Activated gamma-delta T cell (primary cell): Measurements from ENCODE around the gene RGS6.

Experiments used
- DNase-seq: peaks from one replicate; lab custom pipeline; 2025; lab: John Stamatoyannopoulos, UW

The RGS6 gene

DNA sequence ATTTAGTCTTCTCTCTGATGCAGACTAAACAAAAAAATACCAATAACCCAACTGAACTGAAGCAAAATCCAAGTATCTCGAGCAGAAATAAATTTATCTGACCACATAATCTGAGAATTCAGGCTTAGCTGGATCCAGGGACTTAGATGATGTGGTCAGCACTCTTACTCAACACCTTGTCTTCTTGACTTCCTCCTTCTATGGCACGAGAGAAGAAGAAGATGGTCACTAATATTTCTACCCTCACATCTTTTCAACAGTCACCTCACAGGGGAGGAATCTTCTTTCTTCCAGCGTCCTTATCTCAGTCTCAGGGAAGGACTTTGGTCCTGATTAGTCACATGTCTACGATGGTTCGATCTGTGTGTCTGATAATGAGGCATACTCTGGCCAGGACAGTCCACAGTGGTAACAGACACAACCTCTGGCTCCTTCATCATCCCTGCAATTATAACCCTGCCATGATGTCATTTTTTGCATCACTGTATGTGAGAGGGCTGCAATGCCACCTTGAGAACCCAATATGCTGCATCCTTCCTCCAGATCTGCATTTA lies 15.8 kb downstream of the RGS6 start:
- no peak for DNase-seq

DNA sequence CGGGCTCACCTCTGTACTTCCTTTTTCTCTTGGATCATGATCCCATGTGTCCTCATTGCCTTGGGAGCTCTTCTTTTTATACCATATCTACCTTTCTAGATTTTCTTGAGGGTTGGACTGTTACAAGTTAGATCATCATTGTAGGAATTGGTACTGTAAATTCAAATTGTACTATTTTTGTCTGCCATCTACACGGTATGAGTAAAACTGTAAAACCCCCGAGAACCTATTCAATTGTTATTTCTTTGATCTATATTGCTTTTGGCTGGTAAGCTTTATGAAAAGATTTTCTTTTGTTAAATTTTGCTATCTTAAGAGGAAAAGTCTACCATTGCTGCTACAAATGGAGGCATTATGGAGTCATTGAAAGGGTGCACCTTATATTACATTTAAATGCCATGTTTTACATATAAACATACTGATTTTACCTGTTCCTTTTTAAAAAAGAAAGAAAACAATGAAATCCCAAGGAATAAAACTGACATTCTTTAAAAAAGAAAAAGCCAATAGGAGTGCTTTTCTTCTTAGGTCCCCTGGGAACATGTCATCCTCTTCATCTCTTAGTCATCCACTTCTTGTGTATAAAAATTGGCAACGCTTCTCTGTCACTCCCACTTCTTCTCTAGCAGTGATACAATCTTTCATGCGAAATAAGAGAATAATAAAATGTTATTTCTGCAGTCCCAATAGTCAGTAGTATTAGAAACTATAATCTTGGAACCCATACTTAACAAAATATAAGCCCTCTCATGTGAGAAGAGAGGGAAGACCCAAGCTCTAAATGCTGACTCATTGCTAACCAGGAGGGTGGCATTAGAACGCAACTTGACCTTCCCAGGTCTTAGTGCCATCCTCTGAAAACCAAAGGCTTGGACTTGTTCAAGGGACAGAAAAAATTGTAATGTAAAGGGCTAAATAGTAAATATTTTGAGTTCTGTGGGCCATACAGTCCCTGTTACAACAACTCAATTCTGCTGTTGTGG lies 20.4 kb downstream of the RGS6 start:
- no peak for DNase-seq

DNA sequence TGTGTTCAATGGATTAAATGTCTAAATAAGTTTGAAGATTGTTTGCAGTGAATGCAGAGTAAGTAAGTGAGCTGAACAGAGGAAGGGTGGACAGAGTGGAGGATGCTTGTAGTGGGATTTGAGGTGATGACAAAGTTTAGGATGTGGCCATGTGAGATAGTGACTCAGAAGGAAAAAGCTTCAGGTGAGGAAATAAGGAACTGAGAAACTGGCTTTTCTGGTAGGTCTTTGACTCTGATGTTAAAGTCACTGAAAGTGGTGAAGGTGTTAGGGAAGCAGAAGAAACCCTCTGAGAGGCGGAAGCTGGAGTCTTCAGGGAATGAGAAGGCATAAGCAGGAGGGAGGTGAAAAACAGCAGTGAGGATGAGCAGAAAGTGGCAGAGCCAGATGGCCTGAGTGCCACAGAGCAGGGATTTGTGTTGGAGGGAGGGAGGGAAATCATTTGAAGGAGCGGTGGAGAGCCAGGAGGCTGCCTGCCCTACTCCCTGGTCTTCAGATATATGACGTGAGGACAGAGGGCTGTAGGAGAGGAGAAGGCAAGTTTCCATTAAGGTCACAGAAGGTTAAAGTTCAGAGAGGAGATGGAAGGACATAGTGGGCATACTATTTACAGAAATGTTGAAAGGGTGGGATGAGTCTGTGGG lies 24.8 kb downstream of the RGS6 start:
- DNase-seq, result no peak

DNA sequence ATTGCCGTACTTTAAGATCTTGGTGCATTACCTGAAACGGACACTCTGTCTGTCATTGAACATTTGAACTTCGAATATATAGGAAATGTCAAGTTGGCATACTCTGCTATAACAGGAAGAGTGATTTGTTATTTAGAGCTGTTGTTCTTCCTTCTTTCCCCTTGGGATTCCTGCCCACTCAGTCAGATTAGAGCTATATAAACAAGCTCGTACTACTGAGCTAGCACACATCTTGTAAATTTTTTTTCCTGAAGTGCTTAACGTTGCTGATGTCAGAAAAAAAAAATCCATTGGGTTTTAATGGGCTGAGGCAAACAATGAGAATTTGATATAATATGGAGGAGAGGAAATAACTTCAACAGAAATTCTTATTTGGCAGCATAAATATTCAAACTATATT lies 26.8 kb downstream of the RGS6 start:
- no peak for DNase-seq

DNA sequence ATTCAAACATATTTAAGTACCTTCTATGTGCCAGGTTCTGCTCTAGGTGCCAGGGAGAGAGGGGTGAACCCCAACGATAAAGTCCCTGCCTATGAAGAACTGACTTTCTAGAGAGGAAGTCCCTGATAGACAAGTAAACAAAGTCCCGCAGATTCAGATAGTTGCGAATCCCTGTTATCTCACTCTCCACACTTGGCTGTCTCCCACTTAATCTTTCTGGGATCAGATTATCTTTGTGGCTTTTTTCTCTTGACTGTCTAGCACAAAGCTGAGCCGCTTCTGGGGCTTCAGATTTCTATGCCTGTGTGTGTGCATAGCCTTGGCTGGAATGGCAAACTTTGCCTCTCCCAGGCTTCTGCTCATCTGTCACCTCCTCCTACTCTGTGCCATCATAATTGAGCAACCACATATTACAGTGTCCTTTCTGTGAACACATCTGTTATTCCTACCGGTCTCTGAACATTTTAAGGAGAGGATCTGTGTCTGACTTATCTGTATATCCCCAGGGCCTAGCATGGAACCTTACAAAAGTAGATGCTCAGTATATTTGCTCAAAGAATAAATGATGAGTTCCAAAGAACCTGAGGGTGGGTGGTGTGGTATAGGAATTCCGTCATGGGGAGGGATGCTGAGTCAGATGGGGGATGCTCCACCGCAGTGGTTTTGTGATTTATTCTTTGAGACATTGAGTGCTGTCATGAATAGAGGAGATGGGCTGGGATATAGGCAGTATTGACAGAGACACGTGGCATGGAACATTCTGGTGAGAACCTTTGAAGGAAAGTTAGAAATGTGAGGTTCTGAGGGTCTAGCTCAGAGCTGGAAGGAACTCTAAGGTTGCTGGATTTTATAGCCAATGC lies 28.5 kb downstream of the RGS6 start:
- no peak for DNase-seq

DNA sequence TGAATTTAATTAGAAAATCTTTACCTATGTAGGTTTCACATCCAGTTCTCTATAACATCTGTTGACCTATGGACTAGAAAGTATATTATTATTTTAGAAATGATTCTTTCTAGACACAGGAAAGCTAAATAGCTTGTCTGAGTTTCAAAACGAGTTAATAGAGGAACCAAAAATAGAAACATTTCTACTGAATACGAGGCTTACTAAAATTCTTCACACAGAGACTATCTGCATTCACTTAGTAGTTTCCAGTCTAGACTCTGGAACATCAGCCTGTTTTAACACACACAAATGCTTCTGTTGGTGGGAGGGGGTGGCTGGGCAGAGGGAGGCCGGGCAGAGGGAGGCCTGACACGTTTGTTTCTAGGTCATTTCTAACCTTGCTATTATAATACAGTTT lies 29.7 kb downstream of the RGS6 start:
- DNase-seq, result no peak

DNA sequence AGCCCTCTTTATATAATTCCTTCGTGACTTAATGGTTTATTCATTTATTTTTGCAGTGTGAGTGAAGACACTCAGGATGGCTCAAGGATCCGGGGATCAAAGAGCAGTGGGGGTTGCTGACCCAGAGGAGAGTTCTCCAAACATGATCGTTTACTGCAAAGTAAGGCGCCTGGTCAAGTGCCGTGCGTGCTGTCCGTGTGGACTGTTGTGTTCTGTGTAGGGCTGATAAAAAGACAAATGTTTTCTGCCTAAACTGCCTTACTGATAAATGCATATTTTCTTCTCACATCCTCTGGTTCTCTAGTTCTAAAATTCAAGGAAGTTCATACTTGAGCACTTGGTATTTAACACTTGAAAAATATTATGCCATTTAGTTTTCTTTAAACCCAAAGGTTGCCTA lies 32.5 kb downstream of the RGS6 start:
- DNase-seq, result no peak

DNA sequence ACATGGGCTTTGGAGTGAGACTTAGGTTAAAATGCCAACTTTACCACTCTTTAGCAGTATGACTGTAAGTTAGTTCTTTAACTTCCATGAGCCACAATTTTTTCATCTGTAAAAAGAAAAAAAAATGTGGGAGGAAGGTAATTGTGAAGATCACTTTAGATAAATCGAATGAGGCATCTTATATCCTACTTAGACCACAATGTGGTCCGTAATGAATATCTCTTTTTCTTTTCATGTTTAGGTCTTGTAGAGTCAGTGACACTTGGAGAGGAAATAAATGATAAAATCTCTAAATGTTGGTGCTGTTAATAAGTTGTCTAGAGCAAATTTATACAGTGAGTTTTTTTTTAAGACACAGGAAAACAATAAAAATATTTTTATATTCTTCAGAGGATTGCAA lies 34.3 kb downstream of the RGS6 start:
- DNase-seq, result no peak

DNA sequence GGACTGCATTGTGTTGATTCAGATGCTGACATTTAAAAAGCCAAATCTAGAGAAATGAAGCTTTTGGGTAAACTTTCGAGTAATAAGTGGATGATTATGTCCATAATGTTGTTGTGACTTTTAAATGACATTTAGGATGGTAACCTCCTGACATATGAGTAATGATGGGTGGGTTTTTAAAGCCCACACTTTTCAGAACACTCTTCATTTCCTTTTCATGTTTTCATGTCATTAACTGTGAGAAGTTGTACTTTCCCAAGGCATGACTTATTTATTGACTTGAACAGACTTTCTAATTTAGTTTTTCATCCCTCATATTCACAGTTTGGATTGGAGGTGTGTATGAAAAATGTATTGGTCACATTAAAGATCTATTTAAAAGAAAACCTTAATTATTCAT lies 35.5 kb downstream of the RGS6 start:
- DNase-seq, result no peak

DNA sequence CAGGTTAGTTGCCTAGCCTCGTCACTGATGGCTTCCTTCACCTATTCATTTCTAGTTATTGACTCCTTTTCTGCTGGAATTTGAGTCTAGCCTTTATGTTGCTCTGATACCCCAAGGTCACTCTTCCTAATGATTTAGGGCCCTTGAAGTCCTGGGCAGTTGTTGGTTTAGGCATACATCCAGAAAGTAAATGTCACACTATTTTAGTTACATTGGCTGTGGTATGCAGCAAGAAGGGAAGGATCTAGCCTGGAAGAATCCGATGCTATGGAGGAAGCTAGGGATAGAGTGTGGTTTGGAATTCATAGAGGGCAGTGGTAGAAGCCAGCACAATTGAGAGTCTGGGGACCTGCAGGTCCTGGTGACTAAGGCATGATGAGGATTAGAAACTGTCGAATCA lies 38.0 kb downstream of the RGS6 start:
- DNase-seq, result no peak

DNA sequence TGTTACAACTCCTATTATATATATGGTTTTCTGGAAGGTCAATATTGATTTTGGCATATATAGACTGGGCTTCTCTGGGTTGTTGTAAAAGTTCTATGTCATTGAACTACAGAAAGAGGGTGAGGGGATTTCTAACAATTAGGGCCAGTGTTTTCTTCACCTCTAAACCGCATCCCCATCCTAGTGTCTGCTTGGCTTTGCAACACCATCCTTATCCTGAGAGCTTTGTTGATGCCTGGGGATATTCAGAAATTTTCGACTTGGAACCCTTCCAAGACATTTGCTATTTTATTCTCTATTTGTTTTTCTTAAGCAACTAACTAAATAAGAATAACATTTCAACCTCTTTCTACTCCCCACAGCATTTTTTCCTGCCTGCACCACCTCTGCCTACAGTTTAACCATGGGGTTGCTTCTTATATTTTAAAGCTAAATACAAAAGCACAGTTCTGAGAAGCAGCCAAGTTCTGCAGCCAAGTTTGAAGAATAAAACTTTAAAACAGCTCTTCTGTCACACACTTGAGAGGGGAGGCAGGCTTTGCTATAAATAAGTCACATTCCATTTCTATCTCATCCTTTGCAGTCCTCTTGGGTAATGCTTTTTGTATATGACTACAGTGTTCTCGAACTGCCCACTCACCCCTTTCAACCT lies 53.4 kb downstream of the RGS6 start:
- DNase-seq, result no peak

DNA sequence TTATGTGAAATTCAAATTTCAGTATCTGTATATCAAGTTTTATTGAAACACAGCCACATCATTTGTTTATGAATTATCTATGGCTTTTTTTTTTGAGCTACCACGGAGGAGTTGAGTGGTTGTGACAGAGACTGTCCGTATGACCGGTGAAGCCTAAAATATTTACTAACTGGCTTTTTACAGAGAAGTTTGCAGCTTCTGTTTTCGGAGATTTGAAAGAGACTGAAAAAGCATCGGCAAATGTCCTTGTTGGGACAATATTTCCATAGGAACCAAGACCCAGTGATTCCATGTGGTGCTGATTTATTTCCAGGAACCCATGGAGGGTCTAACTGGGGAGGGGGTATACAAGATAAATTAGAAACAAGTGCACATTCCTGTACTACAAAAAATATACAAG lies 56.2 kb downstream of the RGS6 start:
- no peak for DNase-seq

DNA sequence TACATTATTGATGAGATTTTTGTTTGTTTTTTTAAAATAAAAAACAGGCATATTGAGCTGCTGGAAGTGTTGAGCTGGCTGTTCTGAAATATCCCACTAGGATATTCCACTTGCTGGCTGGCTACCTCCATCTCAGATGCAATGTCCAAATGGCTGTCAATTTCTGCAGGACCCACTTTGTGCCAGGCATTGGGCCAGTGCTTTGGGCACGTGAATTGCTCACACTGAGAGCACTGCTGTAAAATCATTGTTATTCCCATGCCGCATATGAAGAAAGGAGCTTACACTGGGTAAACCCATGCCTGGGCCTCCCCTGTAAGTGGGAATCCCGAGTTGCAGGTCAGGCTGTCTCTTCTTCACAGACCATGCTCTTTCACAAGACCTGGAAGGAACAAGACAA lies 56.7 kb downstream of the RGS6 start:
- no peak for DNase-seq

DNA sequence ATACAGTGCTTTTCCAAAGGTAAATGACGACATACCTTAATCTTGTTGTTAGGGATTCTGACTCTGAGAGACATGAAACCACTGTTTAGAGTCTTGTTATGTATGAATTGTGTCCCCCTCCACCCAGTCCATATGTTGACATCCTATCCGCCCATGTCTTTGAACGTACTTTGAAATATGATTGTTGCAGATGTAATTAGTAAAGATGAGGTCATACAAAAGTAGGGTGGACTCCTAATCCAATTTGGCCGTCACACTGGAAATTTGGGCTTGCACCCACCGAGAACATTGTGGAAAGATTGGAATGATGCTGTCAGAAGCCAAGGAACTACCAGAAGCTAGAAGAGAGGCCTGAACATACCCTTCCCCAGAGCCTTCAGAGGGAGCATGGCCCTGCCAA lies 62.2 kb downstream of the RGS6 start:
- DNase-seq, result no peak

DNA sequence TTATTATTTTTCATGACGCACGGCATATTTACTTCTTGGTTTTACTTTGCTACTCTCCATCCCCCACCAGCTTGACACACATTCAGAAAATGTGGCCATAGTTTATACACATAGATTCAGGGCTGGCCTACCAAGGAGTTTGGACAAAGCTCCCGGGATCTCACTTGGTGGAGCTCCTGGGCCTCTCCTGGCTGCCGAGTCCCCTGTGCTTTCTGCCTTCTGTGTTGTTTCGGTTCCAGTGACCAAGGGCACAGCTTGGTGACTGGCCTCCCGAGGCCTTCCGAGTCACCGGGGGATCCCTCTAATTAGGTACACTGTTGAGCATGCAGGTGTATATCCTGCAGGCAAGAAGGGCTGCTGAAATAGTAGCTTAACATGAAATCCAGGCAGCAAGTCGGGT lies 63.5 kb downstream of the RGS6 start:
- no peak for DNase-seq

DNA sequence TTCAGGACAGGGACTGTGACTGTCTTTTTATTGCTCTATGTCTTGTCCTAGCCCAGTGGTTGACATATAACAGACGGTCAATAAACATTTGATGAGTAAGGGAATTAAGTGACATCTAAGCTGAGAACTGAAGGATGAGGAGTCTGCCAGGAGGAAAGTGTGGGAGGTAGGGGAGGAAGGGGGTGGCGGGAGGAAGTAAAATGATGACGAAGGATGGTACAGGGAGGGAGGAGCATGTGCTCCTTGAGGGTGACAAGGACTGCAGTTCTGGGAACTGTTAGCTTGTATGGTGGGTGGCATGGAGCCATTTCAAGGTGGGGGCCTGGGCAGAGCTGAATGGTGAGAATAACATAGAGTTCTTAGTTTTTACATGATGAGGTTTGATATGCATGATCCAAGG lies 64.4 kb downstream of the RGS6 start:
- DNase-seq, result no peak

DNA sequence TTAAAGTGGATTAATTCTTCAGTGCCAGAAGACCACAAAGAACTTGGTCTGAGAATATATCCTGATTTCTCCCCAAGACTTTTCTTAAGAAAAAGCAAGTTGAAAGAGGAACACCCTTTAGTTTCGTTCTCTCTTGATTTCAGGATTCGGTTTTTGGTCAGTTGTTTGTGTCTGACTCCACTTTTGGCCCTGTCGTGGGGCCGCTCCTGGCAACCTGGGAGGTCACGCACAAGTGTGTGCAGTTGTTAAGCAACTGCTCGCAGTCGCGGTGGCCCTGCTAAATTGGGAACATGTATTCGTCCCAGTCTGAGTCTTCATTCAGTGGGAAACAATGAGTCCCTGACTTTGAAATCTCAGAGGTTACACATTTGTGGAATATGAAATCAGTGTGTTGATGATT lies 68.7 kb downstream of the RGS6 start:
- DNase-seq, result no peak

DNA sequence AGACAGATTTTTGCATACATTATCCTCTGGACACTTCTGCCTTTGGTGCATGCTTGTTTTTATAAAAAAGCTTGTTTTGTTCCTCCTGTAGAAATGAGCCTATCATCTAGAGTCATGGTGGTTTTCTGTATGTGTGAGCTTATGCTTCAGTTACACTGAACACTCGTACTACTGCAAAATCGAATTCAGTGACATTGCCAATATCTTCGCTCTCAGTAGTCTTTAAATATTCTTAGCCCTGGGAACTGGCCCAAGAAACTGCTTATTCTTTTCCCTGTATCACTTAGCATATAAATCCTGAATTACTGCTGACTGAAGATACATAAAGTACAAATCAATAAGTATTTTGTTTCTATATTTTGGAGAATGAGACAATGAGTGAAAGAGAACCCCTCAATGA lies 70.5 kb downstream of the RGS6 start:
- DNase-seq, result no peak

DNA sequence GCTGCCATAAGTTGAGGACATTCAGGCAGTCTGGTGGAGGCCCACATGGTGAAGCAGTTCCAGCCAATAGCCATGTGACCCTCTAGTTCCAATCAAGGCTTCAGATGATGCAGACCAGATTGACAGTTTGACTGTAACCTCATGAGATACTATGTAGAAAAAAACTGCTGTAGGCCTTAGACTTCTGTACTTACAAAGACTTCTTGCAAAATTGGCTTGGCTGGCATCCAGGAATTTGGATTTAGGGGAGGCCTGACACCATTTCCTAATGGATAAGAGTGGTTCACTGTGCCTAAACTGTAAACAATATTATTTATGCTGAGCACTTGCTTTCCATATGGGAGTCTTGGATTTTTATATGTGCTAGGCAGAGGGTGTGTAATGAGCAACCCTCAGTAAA lies 76.4 kb downstream of the RGS6 start:
- no peak for DNase-seq

DNA sequence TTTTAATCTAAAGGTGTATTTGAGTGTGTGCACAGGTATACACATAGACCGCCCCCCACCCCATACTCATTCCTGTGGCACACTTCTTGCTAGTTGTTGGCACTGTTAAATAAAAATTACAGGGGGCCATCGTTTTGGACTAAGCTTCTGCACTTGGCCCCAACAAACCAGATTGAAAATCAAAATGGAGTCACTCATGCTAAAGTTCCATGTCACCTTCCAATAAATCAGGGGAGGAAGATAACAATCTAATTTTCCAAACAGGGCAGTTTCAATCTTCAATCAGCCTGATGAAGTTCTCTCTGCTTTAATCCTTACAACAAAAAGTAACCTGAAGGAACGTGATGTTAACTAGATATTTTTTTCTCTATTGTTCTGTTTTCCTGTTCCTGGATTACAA lies 78.2 kb downstream of the RGS6 start:
- DNase-seq, result no peak

DNA sequence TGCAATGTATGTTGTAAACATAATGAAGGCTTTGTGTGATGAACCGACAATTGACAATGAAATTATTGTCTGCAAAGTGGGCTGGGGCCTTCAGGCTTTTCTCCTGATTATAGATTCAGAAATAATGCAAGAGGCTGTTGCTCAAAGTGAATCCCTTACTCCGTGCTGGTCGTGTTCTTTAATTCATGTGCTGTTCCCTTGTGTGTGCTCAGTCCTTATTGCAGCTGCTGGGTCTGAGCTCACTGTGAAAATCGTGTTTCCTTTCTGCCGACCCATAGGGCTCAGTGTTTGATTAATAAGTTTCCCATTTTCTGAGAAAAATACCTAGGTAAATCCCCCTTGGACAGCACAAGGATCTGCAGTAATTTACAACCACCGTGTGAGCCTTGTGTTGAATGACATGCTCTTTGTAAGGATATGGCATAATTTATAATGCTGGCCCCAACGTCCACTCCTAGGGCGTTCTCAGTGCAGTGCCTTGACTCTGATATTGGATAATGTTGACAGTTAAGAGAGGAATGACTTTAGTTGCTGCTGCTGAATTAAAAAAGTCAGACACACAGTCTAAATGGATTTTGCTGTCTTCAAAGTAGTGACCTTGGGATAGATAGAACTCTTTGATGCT lies 81.6 kb downstream of the RGS6 start:
- no peak for DNase-seq
